ENCODE results near the gene PRKAR1B.

GRCh38 chr7:598899-599298 is 128.2 kb downstream of the PRKAR1B start:
- TF ChIP-seq EZH2 (IDR thresholded peaks at IDR 0.05; ENCODE audit: low read depth) (no peak), CTCF (conservative IDR thresholded peaks at IDR 0.05) (no peak)

Data from PC-9 (cell line).